ENCODE measurements around the gene IGF1R. TPM values are rescaled to one million over a fixed set of nuclear protein-coding genes. Genes with fewer than 3 reads are reported as not detected.
A peak's percentile ranks its signal among the peaks of the same experiment; 100 is the strongest.

Gene IGF1R
- total and polyA plus RNA-seq, 2 donors (not counting 3 experiments of a cell fraction or from before 2014, with no cell fraction given): 16.1 to 59.1 TPM

DNA sequence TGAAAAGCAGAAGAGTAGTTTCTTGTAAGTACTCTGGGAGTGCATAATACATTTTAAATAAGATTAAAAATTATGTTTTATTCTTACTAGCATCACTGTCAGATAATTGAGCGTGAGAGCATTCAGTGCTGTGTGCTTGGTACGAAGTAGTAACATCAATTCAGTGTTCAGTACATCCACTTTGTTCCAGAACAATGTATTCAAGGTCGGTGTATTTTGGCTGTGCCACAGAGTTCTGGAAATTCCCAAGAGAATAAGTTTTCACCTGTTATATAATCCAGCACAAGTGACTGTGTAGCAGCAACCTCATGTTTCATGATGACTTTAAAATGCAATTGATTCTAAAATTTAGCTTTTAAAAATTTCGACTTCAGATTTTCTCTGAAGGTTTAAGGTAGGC is 130.6 kb downstream of the IGF1R start:
- Histone ChIP-seq H3K79me2 (ENCODE audit: control insufficient read depth, insufficient read depth, low read length) (peaks cover 5% of the 10 kb centered on the region), H3K27me3 (ENCODE audit: control insufficient read depth in 2 of 2, insufficient read depth in 2 of 2, low read length in 2 of 2) (no peaks in the 10 kb centered on the region), H3K4me1 (ENCODE audit: control insufficient read depth, extremely low read depth, insufficient read depth, low read length) (peaks cover 5% of the 10 kb centered on the region), H3K36me3 (ENCODE audit: control insufficient read depth in 2 of 2, extremely low read depth in 1 of 2, insufficient read depth in 2 of 2, low read length in 2 of 2) (no peaks in the 10 kb centered on the region), H3K9me1 (replicated peaks; ENCODE audit: control insufficient read depth, extremely low read depth, insufficient read depth, low read length) (no peaks in the 10 kb centered on the region), H3K9me3 (replicated peaks; ENCODE audit: control insufficient read depth, insufficient read depth, low read length) (no peaks in the 10 kb centered on the region), H3K4me2 (ENCODE audit: insufficient read depth, low read length) (no peak overlapping the region), H3K9ac (replicated peaks; ENCODE audit: extremely low read depth, insufficient read depth, low read length) (no peak overlapping the region), H2AFZ (ENCODE audit: low read depth, low read length) (no peak overlapping the region), H3K27ac (ENCODE audit: insufficient read depth, low read depth, low read length) (no peak overlapping the region), H4K20me1 (replicated peaks; ENCODE audit: control insufficient read depth, extremely low read depth, insufficient read depth, low read length) (peaks cover 2% of the 10 kb centered on the region), H3K4me3 (replicated peaks in 1 of 3; ENCODE audit: insufficient read depth in 1 of 3, low read depth in 1 of 3, low read length in 3 of 3) (no peak overlapping the region)
- FAIRE-seq: no peak
- intact Hi-C loops (cut with micrococcal nuclease): loop anchor here (1.0 to 5.0 kb wide), 7 partner anchors 103 to 297 kb away; no protein-coding TSS in a partner anchor
- dilution Hi-C loops (cut with MboI; ENCODE audit: extremely low pct_ligation_motif_present, low sequenced_read_pairs): no loop called here
- BruUV-seq (replicated peaks): no TSS peak
- POLR2A ChIA-PET: interaction anchor here (0.6 kb wide), 1 partner anchor 51 kb away, joined by 3 read pairs; no protein-coding TSS in a partner anchor
- CTCF ChIA-PET: interaction anchor here (0.6 to 7.1 kb wide), 21 partner anchors 9 to 298 kb away, joined by 3 to 146 read pairs (median 4); no protein-coding TSS in a partner anchor
- DNase-seq (ENCODE audit: low read depth, low spot score): no peak
- TF ChIP-seq GATA2 (IDR thresholded peaks at IDR 0.05; ENCODE audit: insufficient read depth, insufficient read length, low read depth, low read length) (no peak), EZH2 (IDR thresholded peaks at IDR 0.05; ENCODE audit: borderline replicate concordance, low read depth, low read length, severe bottlenecking) (no peak)

DNA sequence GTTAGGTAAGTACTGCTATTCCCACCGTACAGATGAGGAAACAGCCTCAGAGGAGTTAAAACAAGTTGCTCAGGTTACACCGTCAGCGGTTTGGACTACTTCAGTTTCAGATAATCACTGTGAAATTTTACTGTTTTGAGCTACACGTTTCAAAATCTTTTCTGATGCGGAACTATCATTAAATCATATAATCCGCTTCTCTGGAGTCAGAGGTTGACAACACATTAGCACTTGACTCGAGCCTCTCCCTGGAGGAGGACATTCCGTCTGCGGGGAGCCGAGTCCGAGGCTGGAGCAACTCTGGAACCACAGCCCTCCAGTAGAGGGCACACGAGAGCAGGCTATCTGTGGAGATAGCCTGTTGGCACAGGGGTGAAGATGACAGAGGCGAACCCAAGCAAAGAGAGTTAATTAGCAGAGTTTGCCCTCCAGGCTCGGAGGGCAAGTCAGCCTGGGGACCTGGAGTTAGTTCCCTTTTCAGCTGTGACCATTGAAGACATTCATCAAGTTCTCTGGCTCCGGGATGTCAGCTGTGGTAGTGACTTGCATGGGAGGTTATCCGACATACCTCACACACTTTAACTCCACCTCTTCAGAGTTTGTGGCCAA is 131.2 kb downstream of the IGF1R start:
- Histone ChIP-seq H4K20me1 (replicated peaks; ENCODE audit: control insufficient read depth, extremely low read depth, insufficient read depth, low read length) (peaks cover 2% of the 10 kb centered on the region), H3K36me3 (ENCODE audit: control insufficient read depth in 2 of 2, extremely low read depth in 1 of 2, insufficient read depth in 2 of 2, low read length in 2 of 2) (no peaks in the 10 kb centered on the region), H3K9ac (replicated peaks; ENCODE audit: extremely low read depth, insufficient read depth, low read length) (no peak overlapping the region), H3K79me2 (ENCODE audit: control insufficient read depth, insufficient read depth, low read length) (peaks cover 2% of the 10 kb centered on the region), H3K27me3 (ENCODE audit: control insufficient read depth in 2 of 2, insufficient read depth in 2 of 2, low read length in 2 of 2) (no peaks in the 10 kb centered on the region), H3K4me1 (ENCODE audit: control insufficient read depth, extremely low read depth, insufficient read depth, low read length) (peaks cover 5% of the 10 kb centered on the region), H2AFZ (ENCODE audit: low read depth, low read length) (no peak overlapping the region), H3K9me3 (replicated peaks; ENCODE audit: control insufficient read depth, insufficient read depth, low read length) (no peaks in the 10 kb centered on the region), H3K4me2 (ENCODE audit: insufficient read depth, low read length) (no peak overlapping the region), H3K4me3 (replicated peaks in 1 of 3; ENCODE audit: insufficient read depth in 1 of 3, low read depth in 1 of 3, low read length in 3 of 3) (no peak overlapping the region), H3K9me1 (replicated peaks; ENCODE audit: control insufficient read depth, extremely low read depth, insufficient read depth, low read length) (no peaks in the 10 kb centered on the region), H3K27ac (ENCODE audit: insufficient read depth, low read depth, low read length) (no peak overlapping the region)
- ChIA-PET POLR2A (interaction anchor here (0.6 to 0.7 kb wide), 2 partner anchors 52 to 103 kb away, joined by 3 to 9 read pairs; no protein-coding TSS in a partner anchor), CTCF (interaction anchor here (0.8 to 7.1 kb wide), 17 partner anchors 11 to 297 kb away, joined by 3 to 146 read pairs (median 6); no protein-coding TSS in a partner anchor)
- intact Hi-C loops (cut with micrococcal nuclease) (loop anchor here (1.0 to 10.0 kb wide), 8 partner anchors 103 to 335 kb away; no protein-coding TSS in a partner anchor), dilution Hi-C loops (cut with MboI; ENCODE audit: extremely low pct_ligation_motif_present, low sequenced_read_pairs) (no loop called here)
- no TSS peak for BruUV-seq (replicated peaks)
- FAIRE-seq: peak; percentile 78
- TF ChIP-seq, protein P1, sequence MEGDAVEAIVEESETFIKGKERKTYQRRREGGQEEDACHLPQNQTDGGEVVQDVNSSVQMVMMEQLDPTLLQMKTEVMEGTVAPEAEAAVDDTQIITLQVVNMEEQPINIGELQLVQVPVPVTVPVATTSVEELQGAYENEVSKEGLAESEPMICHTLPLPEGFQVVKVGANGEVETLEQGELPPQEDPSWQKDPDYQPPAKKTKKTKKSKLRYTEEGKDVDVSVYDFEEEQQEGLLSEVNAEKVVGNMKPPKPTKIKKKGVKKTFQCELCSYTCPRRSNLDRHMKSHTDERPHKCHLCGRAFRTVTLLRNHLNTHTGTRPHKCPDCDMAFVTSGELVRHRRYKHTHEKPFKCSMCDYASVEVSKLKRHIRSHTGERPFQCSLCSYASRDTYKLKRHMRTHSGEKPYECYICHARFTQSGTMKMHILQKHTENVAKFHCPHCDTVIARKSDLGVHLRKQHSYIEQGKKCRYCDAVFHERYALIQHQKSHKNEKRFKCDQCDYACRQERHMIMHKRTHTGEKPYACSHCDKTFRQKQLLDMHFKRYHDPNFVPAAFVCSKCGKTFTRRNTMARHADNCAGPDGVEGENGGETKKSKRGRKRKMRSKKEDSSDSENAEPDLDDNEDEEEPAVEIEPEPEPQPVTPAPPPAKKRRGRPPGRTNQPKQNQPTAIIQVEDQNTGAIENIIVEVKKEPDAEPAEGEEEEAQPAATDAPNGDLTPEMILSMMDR (IDR thresholded peaks at IDR 0.05; ENCODE audit: extremely low read depth in 1 of 2, insufficient read depth in 1 of 2, low read depth in 1 of 2, low read length in 2 of 2): peak; percentile 93 to 95
- no peak for TF ChIP-seq JUN (IDR thresholded peaks at IDR 0.05; ENCODE audit: borderline replicate concordance, insufficient read depth, insufficient read length, low read depth)
- DNase-seq (ENCODE audit: low read depth, low spot score): peak; percentile 77
